Testis (tissue), 2 donors: ENCODE results near the gene LCP2.

Experiments
- POLR2A ChIP-seq: fragments of 450-650 bp; IDR thresholded peaks from one replicate; pipeline ENCODE4 v1.6.1; 2017; ENCODE audit warnings: antibody characterized with exemption, mild to moderate bottlenecking, moderate library complexity
- TF ChIP-seq, protein P1 (sequence below), 3 experiments: fragments of 450-650 bp in 2 of 3; fragments of 200-600 bp in 1 of 3; sonication (generic) in 1 of 3; IDR thresholded peaks; one replicate each; pipeline ENCODE4 v1.5.1; 2016 to 2019; ENCODE audit warnings: antibody characterized with exemption in 3 of 3, mild to moderate bottlenecking in 2 of 3, moderate library complexity in 1 of 3

DNA sequence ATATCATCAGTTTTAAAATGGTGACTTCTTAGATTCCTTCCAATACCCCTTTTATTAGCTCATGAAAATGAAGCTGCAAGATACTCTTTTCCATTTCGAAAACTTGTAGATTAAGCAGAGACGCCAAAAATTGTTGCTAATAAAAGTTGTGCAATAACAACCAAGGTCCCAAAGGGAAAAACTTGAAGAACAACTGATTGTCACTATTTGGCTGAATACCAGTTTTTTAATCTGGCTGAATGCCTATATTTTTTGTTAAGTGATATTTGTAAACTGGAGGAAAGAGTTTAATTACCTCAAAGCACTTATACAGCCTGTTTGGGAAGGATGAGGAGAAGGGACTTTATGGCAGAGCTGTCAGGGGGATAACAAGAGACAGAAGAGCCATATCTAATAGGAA lies 50.2 kb downstream of the LCP2 start:
- TF ChIP-seq POLR2A = no peak
- TF ChIP-seq, protein P1, sequence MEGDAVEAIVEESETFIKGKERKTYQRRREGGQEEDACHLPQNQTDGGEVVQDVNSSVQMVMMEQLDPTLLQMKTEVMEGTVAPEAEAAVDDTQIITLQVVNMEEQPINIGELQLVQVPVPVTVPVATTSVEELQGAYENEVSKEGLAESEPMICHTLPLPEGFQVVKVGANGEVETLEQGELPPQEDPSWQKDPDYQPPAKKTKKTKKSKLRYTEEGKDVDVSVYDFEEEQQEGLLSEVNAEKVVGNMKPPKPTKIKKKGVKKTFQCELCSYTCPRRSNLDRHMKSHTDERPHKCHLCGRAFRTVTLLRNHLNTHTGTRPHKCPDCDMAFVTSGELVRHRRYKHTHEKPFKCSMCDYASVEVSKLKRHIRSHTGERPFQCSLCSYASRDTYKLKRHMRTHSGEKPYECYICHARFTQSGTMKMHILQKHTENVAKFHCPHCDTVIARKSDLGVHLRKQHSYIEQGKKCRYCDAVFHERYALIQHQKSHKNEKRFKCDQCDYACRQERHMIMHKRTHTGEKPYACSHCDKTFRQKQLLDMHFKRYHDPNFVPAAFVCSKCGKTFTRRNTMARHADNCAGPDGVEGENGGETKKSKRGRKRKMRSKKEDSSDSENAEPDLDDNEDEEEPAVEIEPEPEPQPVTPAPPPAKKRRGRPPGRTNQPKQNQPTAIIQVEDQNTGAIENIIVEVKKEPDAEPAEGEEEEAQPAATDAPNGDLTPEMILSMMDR (IDR thresholded peaks at IDR 0.05) = no peak
